ENCODE data around the gene TEPSIN. TPM values are rescaled to one million over a fixed set of nuclear protein-coding genes. Genes with fewer than 3 reads are reported as not detected.

Gene TEPSIN
- total and polyA plus RNA-seq, 2 of the 13 experiments (the other 11 are each of a cell fraction or from before 2014, with no cell fraction given) = 16.1 to 18.8 TPM

DNA sequence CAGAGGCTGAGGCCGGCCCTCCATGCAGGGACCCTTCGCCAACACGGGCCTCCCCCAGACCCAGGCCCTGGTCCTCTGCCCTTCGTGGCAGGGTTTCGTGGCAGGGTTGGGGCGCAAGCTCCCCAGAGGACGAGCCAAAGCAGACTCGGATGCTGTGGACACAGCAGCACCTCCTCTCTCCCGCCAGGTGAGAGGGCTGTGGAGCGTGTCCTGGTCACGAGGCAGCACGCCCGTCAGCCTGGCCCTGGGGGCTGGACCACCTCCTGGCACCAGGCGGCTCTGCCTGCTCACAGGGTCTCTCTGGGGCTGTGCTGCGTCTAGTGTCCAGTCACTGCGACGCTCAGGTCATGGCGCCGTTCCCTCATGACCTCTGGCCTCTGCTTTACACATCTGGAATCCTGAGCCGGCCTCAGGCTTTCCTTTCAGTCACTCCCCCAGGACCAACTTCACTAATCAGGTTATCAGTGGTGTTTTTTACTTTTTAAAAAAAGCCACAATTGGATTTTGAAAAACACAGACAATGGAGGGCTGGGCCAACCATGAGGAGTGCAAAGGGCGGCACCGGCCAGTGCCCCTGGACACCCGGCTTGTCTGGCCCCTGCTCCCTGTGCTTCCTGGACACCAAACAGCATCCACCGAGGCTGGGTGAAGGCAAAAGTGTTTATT is 5.6 kb upstream of the TEPSIN start (continued):
- TF ChIP-seq, protein P1, sequence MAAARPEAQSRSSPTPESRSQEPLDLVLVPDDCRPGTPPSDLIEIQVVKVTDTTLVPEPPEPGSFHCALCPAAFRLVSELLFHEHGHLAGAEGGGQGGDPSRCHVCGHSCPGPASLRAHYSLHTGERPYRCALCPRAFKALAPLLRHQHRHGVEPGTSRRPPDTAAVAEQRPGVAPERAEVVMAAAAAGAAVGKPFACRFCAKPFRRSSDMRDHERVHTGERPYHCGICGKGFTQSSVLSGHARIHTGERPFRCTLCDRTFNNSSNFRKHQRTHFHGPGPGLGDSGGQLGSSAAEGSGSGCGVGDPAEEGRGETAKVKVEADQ (CRISPR knock-in tag; IDR thresholded peaks at IDR 0.05; ENCODE audit: borderline replicate concordance) = no peak
- TF ChIP-seq MEIS1 (CRISPR knock-in tag; IDR thresholded peaks at IDR 0.05; ENCODE audit: borderline replicate concordance) = no peak; the same call in 1 of the 2 replicates
- no peak for TF ChIP-seq MATR3 (CRISPR knock-in tag; IDR thresholded peaks at IDR 0.05)
- no peak for TF ChIP-seq ZFP41 (CRISPR knock-in tag; IDR thresholded peaks at IDR 0.05; ENCODE audit: borderline replicate concordance)
- no peak for TF ChIP-seq KLF15 (CRISPR knock-in tag; IDR thresholded peaks at IDR 0.05; ENCODE audit: borderline replicate concordance)
- TF ChIP-seq, protein P2, sequence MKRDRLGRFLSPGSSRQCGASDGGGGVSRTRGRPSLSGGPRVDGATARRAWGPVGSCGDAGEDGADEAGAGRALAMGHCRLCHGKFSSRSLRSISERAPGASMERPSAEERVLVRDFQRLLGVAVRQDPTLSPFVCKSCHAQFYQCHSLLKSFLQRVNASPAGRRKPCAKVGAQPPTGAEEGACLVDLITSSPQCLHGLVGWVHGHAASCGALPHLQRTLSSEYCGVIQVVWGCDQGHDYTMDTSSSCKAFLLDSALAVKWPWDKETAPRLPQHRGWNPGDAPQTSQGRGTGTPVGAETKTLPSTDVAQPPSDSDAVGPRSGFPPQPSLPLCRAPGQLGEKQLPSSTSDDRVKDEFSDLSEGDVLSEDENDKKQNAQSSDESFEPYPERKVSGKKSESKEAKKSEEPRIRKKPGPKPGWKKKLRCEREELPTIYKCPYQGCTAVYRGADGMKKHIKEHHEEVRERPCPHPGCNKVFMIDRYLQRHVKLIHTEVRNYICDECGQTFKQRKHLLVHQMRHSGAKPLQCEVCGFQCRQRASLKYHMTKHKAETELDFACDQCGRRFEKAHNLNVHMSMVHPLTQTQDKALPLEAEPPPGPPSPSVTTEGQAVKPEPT (CRISPR knock-in tag; IDR thresholded peaks at IDR 0.05; ENCODE audit: low read depth) = no peak
- TF ChIP-seq ZNF543 (CRISPR knock-in tag; IDR thresholded peaks at IDR 0.05) = peak; percentile 80; the same call in 1 of the 2 replicates
- TF ChIP-seq ZMAT3 (CRISPR knock-in tag; conservative IDR thresholded peaks at IDR 0.05) = no peak
- TF ChIP-seq, protein P3, sequence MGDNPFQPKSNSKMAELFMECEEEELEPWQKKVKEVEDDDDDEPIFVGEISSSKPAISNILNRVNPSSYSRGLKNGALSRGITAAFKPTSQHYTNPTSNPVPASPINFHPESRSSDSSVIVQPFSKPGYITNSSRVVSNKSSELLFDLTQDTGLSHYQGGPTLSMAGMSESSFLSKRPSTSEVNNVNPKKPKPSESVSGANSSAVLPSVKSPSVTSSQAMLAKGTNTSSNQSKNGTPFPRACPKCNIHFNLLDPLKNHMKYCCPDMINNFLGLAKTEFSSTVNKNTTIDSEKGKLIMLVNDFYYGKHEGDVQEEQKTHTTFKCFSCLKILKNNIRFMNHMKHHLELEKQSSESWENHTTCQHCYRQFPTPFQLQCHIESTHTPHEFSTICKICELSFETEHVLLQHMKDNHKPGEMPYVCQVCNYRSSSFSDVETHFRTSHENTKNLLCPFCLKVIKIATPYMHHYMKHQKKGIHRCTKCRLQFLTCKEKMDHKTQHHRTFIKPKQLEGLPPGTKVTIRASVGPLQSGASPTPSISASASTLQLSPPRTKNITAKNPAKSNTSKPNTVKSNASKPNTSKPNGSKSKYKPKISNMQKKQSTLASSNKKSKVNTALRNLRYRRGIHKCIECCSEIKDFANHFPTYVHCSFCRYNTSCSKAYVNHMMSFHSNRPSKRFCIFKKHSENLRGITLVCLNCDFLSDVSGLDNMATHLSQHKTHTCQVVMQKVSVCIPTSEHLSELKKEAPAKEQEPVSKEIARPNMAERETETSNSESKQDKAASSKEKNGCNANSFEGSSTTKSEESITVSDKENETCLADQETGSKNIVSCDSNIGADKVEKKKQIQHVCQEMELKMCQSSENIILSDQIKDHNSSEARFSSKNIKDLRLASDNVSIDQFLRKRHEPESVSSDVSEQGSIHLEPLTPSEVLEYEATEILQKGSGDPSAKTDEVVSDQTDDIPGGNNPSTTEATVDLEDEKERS (CRISPR knock-in tag; IDR thresholded peaks at IDR 0.05) = no peak
- TF ChIP-seq, protein P4, sequence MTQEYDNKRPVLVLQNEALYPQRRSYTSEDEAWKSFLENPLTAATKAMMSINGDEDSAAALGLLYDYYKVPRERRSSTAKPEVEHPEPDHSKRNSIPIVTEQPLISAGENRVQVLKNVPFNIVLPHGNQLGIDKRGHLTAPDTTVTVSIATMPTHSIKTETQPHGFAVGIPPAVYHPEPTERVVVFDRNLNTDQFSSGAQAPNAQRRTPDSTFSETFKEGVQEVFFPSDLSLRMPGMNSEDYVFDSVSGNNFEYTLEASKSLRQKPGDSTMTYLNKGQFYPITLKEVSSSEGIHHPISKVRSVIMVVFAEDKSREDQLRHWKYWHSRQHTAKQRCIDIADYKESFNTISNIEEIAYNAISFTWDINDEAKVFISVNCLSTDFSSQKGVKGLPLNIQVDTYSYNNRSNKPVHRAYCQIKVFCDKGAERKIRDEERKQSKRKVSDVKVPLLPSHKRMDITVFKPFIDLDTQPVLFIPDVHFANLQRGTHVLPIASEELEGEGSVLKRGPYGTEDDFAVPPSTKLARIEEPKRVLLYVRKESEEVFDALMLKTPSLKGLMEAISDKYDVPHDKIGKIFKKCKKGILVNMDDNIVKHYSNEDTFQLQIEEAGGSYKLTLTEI (CRISPR knock-in tag; conservative IDR thresholded peaks at IDR 0.05) = no peak
- TF ChIP-seq ZNF550 (CRISPR knock-in tag; IDR thresholded peaks at IDR 0.05; ENCODE audit: borderline replicate concordance) = 0 out of 2 replicates have a peak, but pooled peaks have one; percentile 13
- no peak for TF ChIP-seq ZNF746 (CRISPR knock-in tag; IDR thresholded peaks at IDR 0.05)
- TF ChIP-seq HIVEP1 (CRISPR knock-in tag; IDR thresholded peaks at IDR 0.05) = no peak
- no peak for TF ChIP-seq TBX3 (IDR thresholded peaks at IDR 0.05; ENCODE audit: borderline replicate concordance)
- TF ChIP-seq ZNF329 (CRISPR knock-in tag; IDR thresholded peaks at IDR 0.05; ENCODE audit: low read depth) = no peak
- no peak for TF ChIP-seq HMGA1 (CRISPR knock-in tag; conservative IDR thresholded peaks at IDR 0.05)
- TF ChIP-seq, protein P5, sequence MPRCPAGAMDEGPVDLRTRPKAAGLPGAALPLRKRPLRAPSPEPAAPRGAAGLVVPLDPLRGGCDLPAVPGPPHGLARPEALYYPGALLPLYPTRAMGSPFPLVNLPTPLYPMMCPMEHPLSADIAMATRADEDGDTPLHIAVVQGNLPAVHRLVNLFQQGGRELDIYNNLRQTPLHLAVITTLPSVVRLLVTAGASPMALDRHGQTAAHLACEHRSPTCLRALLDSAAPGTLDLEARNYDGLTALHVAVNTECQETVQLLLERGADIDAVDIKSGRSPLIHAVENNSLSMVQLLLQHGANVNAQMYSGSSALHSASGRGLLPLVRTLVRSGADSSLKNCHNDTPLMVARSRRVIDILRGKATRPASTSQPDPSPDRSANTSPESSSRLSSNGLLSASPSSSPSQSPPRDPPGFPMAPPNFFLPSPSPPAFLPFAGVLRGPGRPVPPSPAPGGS (CRISPR knock-in tag; IDR thresholded peaks at IDR 0.05) = peak; percentile 19; the same call in 1 of the 2 replicates
- peak; percentile 59; the same call in 1 of the 2 replicates for TF ChIP-seq ZNF768 (CRISPR knock-in tag; IDR thresholded peaks at IDR 0.05)
- TF ChIP-seq FOXM1 (CRISPR knock-in tag; IDR thresholded peaks at IDR 0.05) = no peak
- TF ChIP-seq CBFB (CRISPR knock-in tag; IDR thresholded peaks at IDR 0.05) = no peak
- TF ChIP-seq NR2F2 (IDR thresholded peaks at IDR 0.05; ENCODE audit: borderline replicate concordance, low read depth) = 0 out of 2 replicates have a peak, but pooled peaks have one; percentile 25
